ENCODE measurements around the gene ASPG. TPM values are rescaled to one million over a fixed set of nuclear protein-coding genes. Genes with fewer than 3 reads are reported as not detected.

Gene ASPG
- 10 to 100 TPM in 3 of 6 donors, 1 to 10 TPM in 2, not detected in 1; 5.2 to 14.7 (median 12.5) TPM for total RNA-seq

DNA sequence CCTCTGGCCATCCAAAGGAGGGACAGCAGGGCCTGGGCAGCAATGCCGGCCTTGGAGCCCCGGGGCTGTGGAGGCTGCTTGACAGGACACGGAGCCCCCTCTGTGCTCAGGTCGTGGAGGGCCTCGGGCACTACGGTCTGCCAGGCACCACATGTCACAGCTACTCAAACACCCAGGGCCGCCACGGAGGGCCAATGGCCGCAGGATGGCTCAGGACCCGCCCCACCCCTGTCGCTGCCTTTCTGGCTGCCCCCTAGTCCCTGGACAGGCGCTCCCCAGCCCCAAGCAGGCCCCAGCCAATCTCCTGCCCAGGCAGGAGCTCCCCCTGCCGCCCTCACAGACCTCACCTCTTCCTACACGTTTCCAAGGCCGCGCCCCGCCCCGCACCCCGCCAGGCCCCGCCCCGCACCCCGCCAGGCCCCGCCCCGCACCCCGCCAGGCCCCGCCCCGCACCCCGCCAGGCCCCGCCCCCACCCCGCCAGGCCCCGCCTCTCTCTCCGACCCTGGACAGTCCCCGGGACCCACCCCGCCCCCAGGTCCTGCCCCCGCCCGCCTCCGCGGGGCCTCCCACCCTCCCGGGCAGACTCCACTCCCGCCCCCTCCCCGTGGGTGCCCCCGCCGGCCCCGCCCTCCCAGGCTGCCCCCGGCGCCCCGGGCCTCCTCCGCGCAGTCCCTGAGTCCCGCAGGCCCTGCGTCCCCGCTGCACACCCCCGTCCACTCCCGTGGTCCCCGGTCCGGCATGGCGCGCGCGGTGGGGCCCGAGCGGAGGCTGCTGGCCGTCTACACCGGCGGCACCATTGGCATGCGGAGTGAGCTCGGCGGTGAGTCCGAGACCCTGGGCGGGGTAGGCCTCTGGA, at the start of gene ASPG:
Gene ASPG, plus strand, starts transcription at position 669 of the 857 bp plus-strand sequence. Its CDS starts 71 bp downstream, at position 740.
- Histone ChIP-seq H3K9me3 (no peaks in the 10 kb centered on the region), H3K36me3 (no peaks in the 10 kb centered on the region), H3K27ac (peak within 1 kb of the TSS in 3 of 4 donors; percentile 10 to 49 (median 30)), H3K27me3 (peaks cover 0 to 9% (median 4%) of the 10 kb centered on the region in 4 donors), H3K4me3 (peak within 1 kb of the TSS in 3 of 4 donors; percentile 0 to 45 (median 40)), H3K4me1 (peaks cover 0 to 18% (median 11%) of the 10 kb centered on the region in 4 donors)
- TF ChIP-seq EP300 (IDR thresholded peaks at IDR 0.05) (no peak), POLR2A (IDR thresholded peaks at IDR 0.05) (no peak), POLR2AphosphoS5 (IDR thresholded peaks at IDR 0.05) (no peak), CTCF (IDR thresholded peaks at IDR 0.05) (no peak)
- ATAC-seq (ENCODE audit: low FRiP score in 2 of 2) (peak; percentile 8 to 12), DNase-seq (peak; percentile 22 to 86)
- 20 to 25% methylated on average over 5 to 12 of the region's 70 CpGs for WGBS, 2 donors

GRCh38 chr14:104036212-104036611, 49.3 kb upstream of the ASPG start:
- Histone ChIP-seq H3K4me1 (no peaks in the 10 kb centered on the region), H3K27me3 (no peaks in the 10 kb centered on the region), H3K36me3 (no peaks in the 10 kb centered on the region), H3K4me3 (no peak overlapping the region), H3K27ac (no peak overlapping the region), H3K9me3 (no peaks in the 10 kb centered on the region)
- no peak for DNase-seq
- no peak for TF ChIP-seq POLR2AphosphoS5 (IDR thresholded peaks at IDR 0.05)
- no peak for TF ChIP-seq POLR2A (IDR thresholded peaks at IDR 0.05)
- TF ChIP-seq CTCF (IDR thresholded peaks at IDR 0.05) = no peak
- TF ChIP-seq EP300 (IDR thresholded peaks at IDR 0.05) = no peak
- no peak for ATAC-seq (ENCODE audit: low FRiP score in 2 of 2)
- WGBS, 2 donors = 77 to 83% methylated on average over 7 of the region's 7 CpGs

GRCh38 chr14:104037074-104037473, 48.4 kb upstream of the ASPG start:
- 83 to 87% methylated on average over 13 of the region's 14 CpGs for WGBS, 2 donors
- Histone ChIP-seq H3K36me3 (no peaks in the 10 kb centered on the region), H3K4me1 (no peaks in the 10 kb centered on the region), H3K9me3 (no peaks in the 10 kb centered on the region), H3K4me3 (no peak overlapping the region), H3K27ac (no peak overlapping the region), H3K27me3 (no peaks in the 10 kb centered on the region)
- DNase-seq (peak in 1 of 2 donors; percentile 57), ATAC-seq (ENCODE audit: low FRiP score in 2 of 2) (no peak)
- TF ChIP-seq POLR2A (IDR thresholded peaks at IDR 0.05) = no peak
- TF ChIP-seq EP300 (IDR thresholded peaks at IDR 0.05) = no peak
- no peak for TF ChIP-seq CTCF (IDR thresholded peaks at IDR 0.05)
- no peak for TF ChIP-seq POLR2AphosphoS5 (IDR thresholded peaks at IDR 0.05)

DNA sequence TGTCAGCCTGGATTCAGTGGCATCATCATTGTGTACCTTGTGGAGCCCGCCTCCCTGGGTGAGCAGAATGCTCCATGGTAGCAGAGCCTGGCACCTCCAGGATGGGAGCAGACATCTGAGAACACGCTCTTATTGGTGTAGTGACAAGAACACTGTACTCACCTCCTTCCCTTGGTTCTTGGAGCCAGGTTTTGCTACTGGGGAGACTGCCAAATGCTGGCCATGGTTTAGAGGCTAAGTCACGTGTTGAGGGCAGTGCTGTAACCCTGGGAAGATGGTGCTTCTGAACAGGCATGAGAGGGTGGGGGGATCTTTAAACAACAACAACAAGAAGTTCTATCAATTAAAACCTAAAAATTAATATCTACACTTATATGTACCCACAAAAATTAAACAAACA, 47.6 kb upstream of the ASPG start:
- ATAC-seq (ENCODE audit: low FRiP score in 2 of 2) (no peak), DNase-seq (no peak)
- no peak overlapping the region for H3K4me3 ChIP-seq
- no peaks in the 10 kb centered on the region for H3K36me3 ChIP-seq
- TF ChIP-seq POLR2A (IDR thresholded peaks at IDR 0.05) = no peak
- 67 to 73% methylated on average over 3 of the region's 3 CpGs for WGBS, 2 donors
- no peak overlapping the region for H3K27ac ChIP-seq
- H3K27me3 ChIP-seq = no peaks in the 10 kb centered on the region
- no peaks in the 10 kb centered on the region for H3K4me1 ChIP-seq
- H3K9me3 ChIP-seq = no peaks in the 10 kb centered on the region

GRCh38 chr14:104039214-104039613, 46.3 kb upstream of the ASPG start:
- WGBS, 2 donors = 80% methylated on average over 5 of the region's 5 CpGs
- H3K4me3 ChIP-seq = no peak overlapping the region
- no peak for ATAC-seq (ENCODE audit: low FRiP score in 2 of 2)
- H3K36me3 ChIP-seq = no peaks in the 10 kb centered on the region
- no peak for DNase-seq
- no peaks in the 10 kb centered on the region for H3K27me3 ChIP-seq
- H3K9me3 ChIP-seq = no peaks in the 10 kb centered on the region
- H3K4me1 ChIP-seq = no peaks in the 10 kb centered on the region
- no peak for TF ChIP-seq EP300 (IDR thresholded peaks at IDR 0.05)
- TF ChIP-seq CTCF (IDR thresholded peaks at IDR 0.05) = no peak
- no peak for TF ChIP-seq POLR2A (IDR thresholded peaks at IDR 0.05)
- TF ChIP-seq POLR2AphosphoS5 (IDR thresholded peaks at IDR 0.05) = no peak
- H3K27ac ChIP-seq = no peak overlapping the region

Data from upper lobe of left lung (tissue), 6 donors.